WTC11 (cell line): Measurements from ENCODE around the gene EIF5A.

ENCODE experiments used
- ARID4B ChIP-seq: sonication (generic); formaldehyde crosslinking; IDR thresholded peaks from 2 replicates; pipeline ENCODE4 v1.8.0; 2023; ENCODE audit warnings: missing genetic modification reagents, mild to moderate bottlenecking, borderline replicate concordance
- CREB1 ChIP-seq: sonication (generic); formaldehyde crosslinking; IDR thresholded peaks from 2 replicates; pipeline ENCODE4 v1.8.0; 2023; ENCODE audit warnings: mild to moderate bottlenecking, missing genetic modification reagents
- ETV6 ChIP-seq: sonication (generic); formaldehyde crosslinking; IDR thresholded peaks from 2 replicates; pipeline ENCODE4 v1.8.1; 2022; ENCODE audit warnings: mild to moderate bottlenecking, missing genetic modification reagents
- GTF2I ChIP-seq: fragments of 250-450 bp; sonication (Bioruptor Pico); conservative IDR thresholded peaks from 2 replicates; pipeline ENCODE4 v1.4.0; 2021; ENCODE audit warnings: mild to moderate bottlenecking
- JUN ChIP-seq: sonication (generic); formaldehyde crosslinking; IDR thresholded peaks from 2 replicates; pipeline ENCODE4 v1.8.0; 2023; ENCODE audit warnings: mild to moderate bottlenecking, missing genetic modification reagents
- NFYB ChIP-seq: sonication (generic); formaldehyde crosslinking; conservative IDR thresholded peaks from 2 replicates; pipeline ENCODE4 v1.8.0; 2022; ENCODE audit warnings: low read depth, missing genetic modification reagents
- SMAD3 ChIP-seq: sonication (generic); formaldehyde crosslinking; IDR thresholded peaks from 2 replicates; pipeline ENCODE4 v1.8.0; 2022; ENCODE audit warnings: missing genetic modification reagents, mild to moderate bottlenecking, borderline replicate concordance
- SMAD4 ChIP-seq: sonication (generic); formaldehyde crosslinking; IDR thresholded peaks from 2 replicates; pipeline ENCODE4 v1.8.0; 2022; ENCODE audit warnings: mild to moderate bottlenecking, missing genetic modification reagents
- USF2 ChIP-seq: sonication (generic); formaldehyde crosslinking; IDR thresholded peaks from 2 replicates; pipeline ENCODE4 v1.8.1; 2023; ENCODE audit warnings: mild to moderate bottlenecking, missing genetic modification reagents, moderate library complexity
- ZBTB21 ChIP-seq: sonication (generic); formaldehyde crosslinking; IDR thresholded peaks from 2 replicates; pipeline ENCODE4 v1.8.1; 2023; ENCODE audit warnings: mild to moderate bottlenecking, missing genetic modification reagents, borderline replicate concordance
- ZNF512 ChIP-seq: sonication (generic); formaldehyde crosslinking; IDR thresholded peaks from 2 replicates; pipeline ENCODE4 v1.8.1; 2022; ENCODE audit warnings: missing genetic modification reagents, borderline replicate concordance
- TF ChIP-seq, protein P1 (sequence below): fragments of 200-600 bp; IDR thresholded peaks from 2 replicates; pipeline ENCODE4 v1.8.0; 2022; ENCODE audit warnings: antibody characterized with exemption
- TF ChIP-seq, protein P2 (sequence below): sonication (generic); formaldehyde crosslinking; IDR thresholded peaks from 2 replicates; pipeline ENCODE4 v1.8.0; 2023; ENCODE audit warnings: missing genetic modification reagents
- TF ChIP-seq, protein P3 (sequence below): sonication (generic); formaldehyde crosslinking; IDR thresholded peaks from 2 replicates; pipeline ENCODE4 v1.8.0; 2022; ENCODE audit warnings: mild to moderate bottlenecking, missing genetic modification reagents

GRCh38 chr17:7352503-7352889 is 45.1 kb downstream of the EIF5A start:
- TF ChIP-seq, protein P1, sequence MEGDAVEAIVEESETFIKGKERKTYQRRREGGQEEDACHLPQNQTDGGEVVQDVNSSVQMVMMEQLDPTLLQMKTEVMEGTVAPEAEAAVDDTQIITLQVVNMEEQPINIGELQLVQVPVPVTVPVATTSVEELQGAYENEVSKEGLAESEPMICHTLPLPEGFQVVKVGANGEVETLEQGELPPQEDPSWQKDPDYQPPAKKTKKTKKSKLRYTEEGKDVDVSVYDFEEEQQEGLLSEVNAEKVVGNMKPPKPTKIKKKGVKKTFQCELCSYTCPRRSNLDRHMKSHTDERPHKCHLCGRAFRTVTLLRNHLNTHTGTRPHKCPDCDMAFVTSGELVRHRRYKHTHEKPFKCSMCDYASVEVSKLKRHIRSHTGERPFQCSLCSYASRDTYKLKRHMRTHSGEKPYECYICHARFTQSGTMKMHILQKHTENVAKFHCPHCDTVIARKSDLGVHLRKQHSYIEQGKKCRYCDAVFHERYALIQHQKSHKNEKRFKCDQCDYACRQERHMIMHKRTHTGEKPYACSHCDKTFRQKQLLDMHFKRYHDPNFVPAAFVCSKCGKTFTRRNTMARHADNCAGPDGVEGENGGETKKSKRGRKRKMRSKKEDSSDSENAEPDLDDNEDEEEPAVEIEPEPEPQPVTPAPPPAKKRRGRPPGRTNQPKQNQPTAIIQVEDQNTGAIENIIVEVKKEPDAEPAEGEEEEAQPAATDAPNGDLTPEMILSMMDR: no peak
- TF ChIP-seq ZNF512 (CRISPR knock-in tag) (no peak), ARID4B (CRISPR knock-in tag) (no peak), CREB1 (no peak), ZBTB21 (CRISPR knock-in tag) (no peak), USF2 (CRISPR knock-in tag) (no peak), GTF2I (no peak), ETV6 (CRISPR knock-in tag) (no peak), JUN (CRISPR knock-in tag) (no peak), SMAD3 (no peak), NFYB (CRISPR knock-in tag) (no peak), SMAD4 (no peak)
- TF ChIP-seq, protein P2, sequence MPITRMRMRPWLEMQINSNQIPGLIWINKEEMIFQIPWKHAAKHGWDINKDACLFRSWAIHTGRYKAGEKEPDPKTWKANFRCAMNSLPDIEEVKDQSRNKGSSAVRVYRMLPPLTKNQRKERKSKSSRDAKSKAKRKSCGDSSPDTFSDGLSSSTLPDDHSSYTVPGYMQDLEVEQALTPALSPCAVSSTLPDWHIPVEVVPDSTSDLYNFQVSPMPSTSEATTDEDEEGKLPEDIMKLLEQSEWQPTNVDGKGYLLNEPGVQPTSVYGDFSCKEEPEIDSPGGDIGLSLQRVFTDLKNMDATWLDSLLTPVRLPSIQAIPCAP (CRISPR knock-in tag): no peak
- TF ChIP-seq, protein P3, sequence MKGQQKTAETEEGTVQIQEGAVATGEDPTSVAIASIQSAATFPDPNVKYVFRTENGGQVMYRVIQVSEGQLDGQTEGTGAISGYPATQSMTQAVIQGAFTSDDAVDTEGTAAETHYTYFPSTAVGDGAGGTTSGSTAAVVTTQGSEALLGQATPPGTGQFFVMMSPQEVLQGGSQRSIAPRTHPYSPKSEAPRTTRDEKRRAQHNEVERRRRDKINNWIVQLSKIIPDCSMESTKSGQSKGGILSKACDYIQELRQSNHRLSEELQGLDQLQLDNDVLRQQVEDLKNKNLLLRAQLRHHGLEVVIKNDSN: no peak
